ENCODE measurements around the gene IQGAP2. TPM values are rescaled to one million over a fixed set of nuclear protein-coding genes. Genes with fewer than 3 reads are reported as not detected.

IQGAP2 gene
- total RNA-seq, 1 experiment from 2014 or later: not detected

- Histone ChIP-seq H3K36me3 (ENCODE audit: low read depth) (no peaks in the 10 kb centered on the region), H3F3A (ENCODE audit: insufficient read depth, low read depth) (no peaks in the 10 kb centered on the region), H3K4me1 (replicated peaks; ENCODE audit: insufficient read depth) (no peaks in the 10 kb centered on the region), H3K9me2 (ENCODE audit: insufficient read depth) (no peaks in the 10 kb centered on the region), H3K4me3 (no peak overlapping the region), H3K79me2 (ENCODE audit: low read depth) (no peaks in the 10 kb centered on the region), H3K27ac (no peak overlapping the region), H3K27me3 (ENCODE audit: insufficient read depth, low read depth) (no peaks in the 10 kb centered on the region), H4K20me1 (ENCODE audit: insufficient read depth) (no peaks in the 10 kb centered on the region), H2AFZ (no peak overlapping the region), H3K9me3 (ENCODE audit: insufficient read depth, low read depth) (no peaks in the 10 kb centered on the region), H3K4me2 (no peak overlapping the region)
- ChIA-PET CTCF (no interaction called here), POLR2A (ENCODE audit: unreplicated experiment) (no interaction called here)
- no TSS peak for BruUV-seq (replicated peaks)
- DNase-seq: no peak
- intact Hi-C loops (cut with micrococcal nuclease; ENCODE audit: unreplicated experiment): no loop called here
- TF ChIP-seq CTCF (conservative IDR thresholded peaks at IDR 0.05): no peak
- no peak for TF ChIP-seq EZH2 (IDR thresholded peaks at IDR 0.05; ENCODE audit: low read depth)
These were observed 79.9 kb downstream of the IQGAP2 start for GRCh38 chr5:76482984-76483383.

GRCh38 chr5:76483433-76483832, 80.3 kb downstream of the IQGAP2 start:
- Histone ChIP-seq H3F3A (ENCODE audit: insufficient read depth, low read depth) (no peaks in the 10 kb centered on the region), H3K36me3 (ENCODE audit: low read depth) (no peaks in the 10 kb centered on the region), H3K4me3 (no peak overlapping the region), H3K4me1 (replicated peaks; ENCODE audit: insufficient read depth) (no peaks in the 10 kb centered on the region), H3K9me3 (ENCODE audit: insufficient read depth, low read depth) (no peaks in the 10 kb centered on the region), H4K20me1 (ENCODE audit: insufficient read depth) (no peaks in the 10 kb centered on the region), H3K27ac (no peak overlapping the region), H3K79me2 (ENCODE audit: low read depth) (no peaks in the 10 kb centered on the region), H3K4me2 (no peak overlapping the region), H2AFZ (no peak overlapping the region), H3K27me3 (ENCODE audit: insufficient read depth, low read depth) (no peaks in the 10 kb centered on the region), H3K9me2 (ENCODE audit: insufficient read depth) (no peaks in the 10 kb centered on the region)
- TF ChIP-seq CTCF (conservative IDR thresholded peaks at IDR 0.05): no peak
- no peak for TF ChIP-seq EZH2 (IDR thresholded peaks at IDR 0.05; ENCODE audit: low read depth)
- CTCF ChIA-PET: no interaction called here
- BruUV-seq (replicated peaks): no TSS peak
- POLR2A ChIA-PET (ENCODE audit: unreplicated experiment): no interaction called here
- intact Hi-C loops (cut with micrococcal nuclease; ENCODE audit: unreplicated experiment): no loop called here
- DNase-seq: no peak

GRCh38 chr5:76483881-76484280, 80.8 kb downstream of the IQGAP2 start:
- no peak overlapping the region for H3K27ac ChIP-seq
- H3K9me2 ChIP-seq (ENCODE audit: insufficient read depth): no peaks in the 10 kb centered on the region
- no peaks in the 10 kb centered on the region for H3F3A ChIP-seq (ENCODE audit: insufficient read depth, low read depth)
- DNase-seq: no peak
- TF ChIP-seq EZH2 (IDR thresholded peaks at IDR 0.05; ENCODE audit: low read depth): no peak
- TF ChIP-seq CTCF (conservative IDR thresholded peaks at IDR 0.05): no peak
- H3K79me2 ChIP-seq (ENCODE audit: low read depth): no peaks in the 10 kb centered on the region
- H3K9me3 ChIP-seq (ENCODE audit: insufficient read depth, low read depth): no peaks in the 10 kb centered on the region
- H4K20me1 ChIP-seq (ENCODE audit: insufficient read depth): no peaks in the 10 kb centered on the region
- intact Hi-C loops (cut with micrococcal nuclease; ENCODE audit: unreplicated experiment): no loop called here
- H3K4me3 ChIP-seq: no peak overlapping the region
- H3K4me2 ChIP-seq: no peak overlapping the region
- H3K4me1 ChIP-seq (replicated peaks; ENCODE audit: insufficient read depth): no peaks in the 10 kb centered on the region
- ChIA-PET POLR2A (ENCODE audit: unreplicated experiment) (interaction anchor here (0.5 kb wide), 1 partner anchor 17 kb away, joined by 3 read pairs; no protein-coding TSS in a partner anchor), CTCF (interaction anchor here (0.7 kb wide), 1 partner anchor 115 kb away, joined by 4 read pairs; no protein-coding TSS in a partner anchor)
- H3K27me3 ChIP-seq (ENCODE audit: insufficient read depth, low read depth): no peaks in the 10 kb centered on the region
- H2AFZ ChIP-seq: no peak overlapping the region
- H3K36me3 ChIP-seq (ENCODE audit: low read depth): no peaks in the 10 kb centered on the region
- BruUV-seq (replicated peaks): no TSS peak
